Skin of body (tissue), 2 donors: Measurements from ENCODE around the gene TAOK1. TPM values are rescaled to one million over a fixed set of nuclear protein-coding genes. Genes with fewer than 3 reads are reported as not detected.

Experiments
- DNase-seq: peaks from one replicate; lab custom pipeline; 2025; lab: John Stamatoyannopoulos, UW
- total RNA-seq: library from RNA; depleted of rRNA; stranded (reverse); fragments of >200 nt; gene quantifications from one replicate; pipeline ENCODE4 v1.2.3, GENCODE V29; 2014

TAOK1 gene
- total RNA-seq, 1 donor from 2014 or later: 57.8 TPM

GRCh38 chr17:29378500-29378899 is 11.7 kb upstream of the TAOK1 start:
- DNase-seq: no peak

GRCh38 chr17:29379084-29379991 is 10.8 kb upstream of the TAOK1 start:
- no peak for DNase-seq

GRCh38 chr17:29383686-29384085 is 6.5 kb upstream of the TAOK1 start:
- no peak for DNase-seq

- DNase-seq: no peak
Measured at GRCh38 chr17:29384901-29385300, 5.3 kb upstream of the TAOK1 start.

DNA sequence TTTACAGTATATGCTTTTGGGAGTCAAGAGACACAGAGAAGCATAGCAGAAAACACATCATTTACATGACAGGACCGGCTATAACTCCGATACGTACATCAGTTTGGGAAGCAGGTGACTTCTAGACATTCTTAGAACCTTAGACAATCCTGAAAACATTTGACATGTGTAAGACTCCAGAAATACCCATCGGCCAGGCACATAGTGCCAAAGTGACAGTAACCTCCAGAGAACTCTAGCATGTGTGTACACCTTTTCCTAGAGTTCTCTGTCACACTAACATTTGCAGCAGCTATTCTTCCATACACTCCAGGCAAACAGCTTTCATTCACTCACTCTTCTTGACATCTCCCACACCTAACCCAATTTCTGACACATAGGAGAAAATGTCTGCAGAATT is 3.4 kb upstream of the TAOK1 start:
- DNase-seq: no peak

GRCh38 chr17:29388937-29389336 is 1.2 kb upstream of the TAOK1 start:
- DNase-seq: no peak

GRCh38 chr17:29390851-29391631 is 878 bp downstream of the TAOK1 start:
- peak; percentile 31 for DNase-seq

DNA sequence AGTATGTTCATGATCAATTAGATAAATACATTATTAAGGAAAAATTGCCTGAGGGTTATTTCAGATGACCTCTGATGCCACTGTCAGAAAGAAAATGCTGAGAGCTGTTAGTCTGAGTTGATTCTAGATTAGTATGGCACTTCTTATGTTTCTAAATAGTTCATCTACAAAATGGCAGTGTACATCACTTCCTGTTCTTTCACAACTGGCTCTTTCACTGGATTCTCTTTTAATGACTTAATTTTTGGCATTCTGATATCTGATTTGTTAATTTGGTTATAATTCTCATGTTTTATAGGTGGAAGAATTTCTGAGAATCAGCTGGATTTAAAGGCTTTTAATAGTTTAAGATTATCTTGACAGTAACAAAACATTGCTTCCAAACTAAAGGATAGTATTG is 3.3 kb downstream of the TAOK1 start:
- DNase-seq: no peak

- DNase-seq: no peak
Measured at GRCh38 chr17:29394761-29395160, 4.6 kb downstream of the TAOK1 start.

- no peak for DNase-seq
Measured at GRCh38 chr17:29396066-29396465, 5.9 kb downstream of the TAOK1 start.

- DNase-seq: no peak
Measured at GRCh38 chr17:29399634-29400033, 9.5 kb downstream of the TAOK1 start.

DNA sequence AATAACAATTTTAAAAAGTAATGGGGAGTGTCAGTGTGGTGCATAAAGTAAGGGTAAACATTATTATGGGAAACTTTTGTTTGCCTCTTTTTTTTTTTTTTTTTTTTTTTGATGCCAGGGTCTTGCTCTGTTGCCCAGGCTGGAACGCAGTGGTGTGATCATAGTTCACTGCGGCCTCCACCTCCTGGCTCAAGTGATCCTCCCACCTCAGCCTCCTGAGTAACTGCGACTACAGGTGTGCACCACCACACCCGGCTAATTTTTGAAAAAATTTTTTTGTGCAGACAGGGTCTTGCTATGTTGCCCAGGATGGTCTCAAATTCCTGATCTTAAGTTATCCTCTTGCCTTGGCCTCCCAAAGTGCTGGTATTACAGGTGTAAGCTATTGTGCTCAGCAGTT is 10.7 kb downstream of the TAOK1 start:
- DNase-seq: no peak

GRCh38 chr17:29401258-29401657 is 11.1 kb downstream of the TAOK1 start:
- no peak for DNase-seq

GRCh38 chr17:29407856-29408255 is 17.7 kb downstream of the TAOK1 start:
- DNase-seq: no peak

DNA sequence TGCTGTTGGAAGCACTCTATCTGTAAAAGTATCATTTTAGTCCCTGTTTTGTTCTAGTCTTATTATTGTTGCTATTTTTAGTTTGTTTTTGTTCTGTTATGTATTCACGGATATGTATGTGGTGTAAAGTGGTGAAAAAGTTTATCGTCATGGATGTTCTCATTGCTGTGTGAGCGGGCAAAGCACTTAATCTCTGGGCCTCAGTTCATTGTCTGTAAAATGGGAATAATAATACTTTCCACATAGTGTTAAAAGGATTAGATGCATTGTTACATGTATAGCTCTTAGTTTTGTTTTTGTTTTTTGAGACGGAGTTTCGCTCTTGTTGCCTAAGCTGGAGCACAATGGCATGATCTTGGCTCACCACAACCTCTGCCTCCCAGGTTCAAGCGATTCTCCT is 19.8 kb downstream of the TAOK1 start:
- no peak for DNase-seq

GRCh38 chr17:29412780-29413565 is 22.8 kb downstream of the TAOK1 start:
- no peak for DNase-seq

- no peak for DNase-seq
Measured at GRCh38 chr17:29420128-29420527, 30.0 kb downstream of the TAOK1 start.

DNA sequence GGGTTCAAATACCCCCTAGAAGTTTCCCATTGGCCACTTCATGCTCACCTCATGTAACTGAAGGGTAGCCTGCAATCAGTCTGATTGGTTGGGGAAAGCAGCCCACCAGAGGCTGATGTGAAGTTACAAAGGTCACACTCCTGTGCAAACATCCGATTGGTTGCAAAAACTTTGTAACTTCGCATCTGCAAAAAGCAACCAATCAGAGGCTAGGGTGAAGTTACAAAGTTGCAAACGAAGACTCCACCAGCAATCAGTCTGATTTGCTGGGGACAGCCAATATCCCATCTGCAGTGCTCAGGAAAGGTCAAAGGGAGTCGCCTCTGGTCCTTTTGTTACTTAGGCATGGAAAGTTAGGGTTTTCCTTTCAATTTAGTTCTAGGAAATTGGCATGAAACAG is 40.1 kb downstream of the TAOK1 start:
- DNase-seq: no peak

DNA sequence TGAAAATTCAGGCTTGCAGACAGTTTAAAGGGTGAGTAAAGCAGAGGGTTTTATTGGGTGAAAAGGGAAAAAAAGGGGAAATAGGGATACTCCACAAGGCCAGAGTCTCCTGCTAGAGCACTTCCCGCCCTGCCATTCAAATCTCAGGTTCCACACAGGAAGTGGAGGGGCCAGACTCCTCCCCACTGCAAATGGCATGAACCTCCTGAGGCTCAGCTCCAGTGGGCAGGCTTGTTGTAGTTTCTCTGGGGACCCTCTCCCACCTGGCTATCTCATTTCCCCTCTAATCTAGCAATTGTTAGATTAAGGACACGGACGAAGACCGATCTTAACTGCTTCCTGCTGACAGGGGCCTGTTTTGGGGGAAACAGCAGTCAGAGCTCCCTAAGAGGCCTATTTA is 43.4 kb downstream of the TAOK1 start:
- no peak for DNase-seq

- no peak for DNase-seq
Measured at GRCh38 chr17:29434550-29434949, 44.4 kb downstream of the TAOK1 start.

DNA sequence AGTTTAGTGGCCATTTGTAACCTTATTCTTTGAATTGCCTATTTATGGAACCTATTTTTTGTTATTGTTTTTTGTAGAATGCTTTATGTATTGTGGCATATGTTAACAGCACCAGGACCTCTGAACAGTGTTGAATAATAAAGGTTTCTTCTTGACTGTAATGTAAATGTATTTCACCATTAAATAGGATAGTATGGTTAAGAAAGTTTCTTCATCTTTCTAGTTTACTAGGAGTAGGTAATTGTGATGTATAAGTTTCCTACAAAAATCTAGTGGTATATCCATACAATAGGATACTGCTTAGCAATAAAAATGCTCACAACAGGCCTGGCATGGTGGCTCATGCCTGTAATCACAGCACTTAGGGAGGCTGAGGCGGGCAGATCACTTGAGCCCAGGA is 52.3 kb downstream of the TAOK1 start:
- DNase-seq: no peak
